Sigmoid colon (tissue), 4 donors: ENCODE results near the gene C19orf67.

ENCODE experiments used
- POLR2A ChIP-seq, 2 donors: fragments of 450-650 bp; IDR thresholded peaks; one replicate each; pipeline ENCODE4 v1.6.1; 2016; ENCODE audit warnings: antibody characterized with exemption in 2 of 2, mild to moderate bottlenecking in 2 of 2, moderate library complexity in 2 of 2
- POLR2AphosphoS5 ChIP-seq, 4 donors: sonication (generic); formaldehyde crosslinking; IDR thresholded peaks; one replicate each; pipeline ENCODE4 v1.6.1; 2017; ENCODE audit warnings: antibody characterized with exemption in 4 of 4
- TF ChIP-seq, protein P1 (sequence below), 4 experiments: fragments of 450-650 bp in 3 of 4; fragments of 200-600 bp in 1 of 4; IDR thresholded peaks; one replicate each; pipeline ENCODE4 v1.5.1; 2016 to 2019; ENCODE audit warnings: antibody characterized with exemption in 4 of 4, mild to moderate bottlenecking in 3 of 4, moderate library complexity in 2 of 4

DNA sequence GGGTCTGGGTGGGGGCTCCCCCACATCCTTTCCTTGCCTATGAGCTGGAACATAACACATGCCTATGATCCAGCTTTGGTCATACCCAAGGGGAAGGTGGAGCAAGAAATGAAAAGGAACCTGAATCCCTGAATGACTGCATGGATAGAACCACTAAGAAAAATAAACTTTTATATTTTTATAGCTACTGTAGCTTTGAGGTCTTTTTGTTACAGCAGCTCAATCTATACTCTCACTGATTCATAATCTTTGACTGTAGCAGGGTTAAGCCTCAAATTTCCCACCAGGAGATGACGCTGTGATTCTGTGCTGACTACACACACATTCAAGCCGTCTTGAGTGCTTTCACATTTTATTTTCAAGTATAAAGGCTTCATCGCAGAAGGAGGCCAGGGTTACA lies 32.6 kb downstream of the C19orf67 start:
- TF ChIP-seq, protein P1, sequence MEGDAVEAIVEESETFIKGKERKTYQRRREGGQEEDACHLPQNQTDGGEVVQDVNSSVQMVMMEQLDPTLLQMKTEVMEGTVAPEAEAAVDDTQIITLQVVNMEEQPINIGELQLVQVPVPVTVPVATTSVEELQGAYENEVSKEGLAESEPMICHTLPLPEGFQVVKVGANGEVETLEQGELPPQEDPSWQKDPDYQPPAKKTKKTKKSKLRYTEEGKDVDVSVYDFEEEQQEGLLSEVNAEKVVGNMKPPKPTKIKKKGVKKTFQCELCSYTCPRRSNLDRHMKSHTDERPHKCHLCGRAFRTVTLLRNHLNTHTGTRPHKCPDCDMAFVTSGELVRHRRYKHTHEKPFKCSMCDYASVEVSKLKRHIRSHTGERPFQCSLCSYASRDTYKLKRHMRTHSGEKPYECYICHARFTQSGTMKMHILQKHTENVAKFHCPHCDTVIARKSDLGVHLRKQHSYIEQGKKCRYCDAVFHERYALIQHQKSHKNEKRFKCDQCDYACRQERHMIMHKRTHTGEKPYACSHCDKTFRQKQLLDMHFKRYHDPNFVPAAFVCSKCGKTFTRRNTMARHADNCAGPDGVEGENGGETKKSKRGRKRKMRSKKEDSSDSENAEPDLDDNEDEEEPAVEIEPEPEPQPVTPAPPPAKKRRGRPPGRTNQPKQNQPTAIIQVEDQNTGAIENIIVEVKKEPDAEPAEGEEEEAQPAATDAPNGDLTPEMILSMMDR (IDR thresholded peaks at IDR 0.05), result no peak
- TF ChIP-seq POLR2AphosphoS5 (IDR thresholded peaks at IDR 0.05) (no peak), POLR2A (IDR thresholded peaks at IDR 0.05) (no peak)
